Endometrium (tissue), 2 donors: ENCODE data around the gene NELFA.

Experiments used
- FAIRE-seq: peaks from 2 replicates; lab custom pipeline; 2012; peaks lifted over from hg19 to GRCh38; lab: Jason Lieb, UNC
- donor health status: control.
- donor health status: control.

NELFA gene

DNA sequence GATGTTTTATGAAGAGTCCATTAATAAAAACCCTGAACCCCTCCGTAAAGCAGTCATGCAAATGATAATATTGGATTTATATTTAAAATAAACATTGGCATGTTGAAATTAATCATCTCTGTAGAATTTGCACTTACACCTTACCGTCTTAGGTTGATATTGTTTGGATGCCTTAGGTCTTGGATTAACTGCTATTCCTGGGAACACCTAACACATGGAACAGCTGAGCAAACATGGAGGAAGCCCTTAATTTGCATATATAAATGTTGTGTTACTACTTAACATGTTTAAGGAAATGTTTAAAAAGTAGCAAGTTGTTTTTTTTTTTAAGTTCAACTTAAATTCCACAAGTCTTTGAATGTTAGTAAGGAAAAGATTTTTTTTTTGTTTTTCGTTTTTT lies 75.1 kb downstream of the NELFA start:
- FAIRE-seq, result no peak

DNA sequence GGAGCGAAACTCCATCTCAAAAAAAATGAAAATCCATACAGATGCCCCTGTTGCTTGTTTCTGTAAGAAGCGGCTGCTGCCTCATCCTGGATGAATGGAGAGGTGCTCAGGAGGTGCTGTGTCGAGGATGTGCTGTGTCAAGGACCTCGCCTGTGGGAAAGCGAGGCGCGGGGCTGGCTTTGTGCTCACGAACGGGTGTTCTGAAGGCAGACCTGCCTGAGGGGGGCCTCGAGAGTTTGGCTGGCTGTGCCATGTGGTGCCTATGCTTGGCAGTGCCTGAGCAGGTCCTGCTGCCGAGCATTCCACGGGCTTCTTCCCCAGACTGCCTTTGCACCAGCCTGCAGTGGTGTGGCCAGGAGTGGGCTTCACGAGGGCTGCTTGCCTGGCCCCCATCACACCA lies 76.0 kb downstream of the NELFA start:
- FAIRE-seq, result no peak
